Activated naive CD4-positive, alpha-beta T cell treated with anti-CD3 and anti-CD28 coated beads for 36 hours (primary cell): ENCODE measurements around the gene KCNF1. TPM values are rescaled to one million over a fixed set of nuclear protein-coding genes. Genes with fewer than 3 reads are reported as not detected.
A peak's percentile ranks its signal among the peaks of the same experiment; 100 is the strongest.

Experiments used
- CTCF ChIA-PET: fragments of 350-600 bp; sonication (Branson Sonifier 250); formaldehyde crosslinking; loops from one replicate; lab custom pipeline; 2021; ENCODE audit warnings: antibody characterized with exemption; lab: Charles Lee
- DNase-seq: peaks from one replicate; pipeline ENCODE4 v3.0.0-alpha.2; 2020
- H3K27ac Mint-ChIP-seq: one replicate; pipeline ENCODE4 v1.8.0; 2021; ENCODE audit warnings: mild to moderate bottlenecking, mixed read lengths
- H3K27me3 Mint-ChIP-seq: one replicate; pipeline ENCODE4 v1.8.0; 2021; ENCODE audit warnings: low read depth, mixed read lengths
- H3K36me3 Mint-ChIP-seq: one replicate; pipeline ENCODE4 v1.8.0; 2021; ENCODE audit warnings: low read depth, mixed read lengths
- H3K4me1 Mint-ChIP-seq: one replicate; pipeline ENCODE4 v1.8.0; 2021; ENCODE audit warnings: low read depth, mixed read lengths
- H3K4me3 Mint-ChIP-seq: one replicate; pipeline ENCODE4 v1.8.0; 2021; ENCODE audit warnings: mild to moderate bottlenecking, moderate library complexity, mixed read lengths
- H3K9me3 Mint-ChIP-seq: one replicate; pipeline ENCODE4 v1.8.0; 2021; ENCODE audit warnings: mixed read lengths
- intact Hi-C: fragments of 100-400 bp; cut with micrococcal nuclease; formaldehyde crosslinking; loops from one replicate; pipeline ENCODE4 v1.15.1; 2023
- total RNA-seq, 2 experiments: library from RNA; stranded (reverse); gene quantifications; one replicate each; pipeline ENCODE4 v1.2.3, GENCODE V29; 2021

The KCNF1 gene
- total RNA-seq, 2 experiments from 2014 or later, result not detected

- H3K27me3 Mint-ChIP-seq, result peaks cover 23% of the 10 kb centered on the region
- no peaks in the 10 kb centered on the region for H3K9me3 Mint-ChIP-seq
- CTCF ChIA-PET, result interaction anchor here (0.8 to 1.6 kb wide), 4 partner anchors 12 to 214 kb away, joined by 3 to 4 read pairs (median 4); no protein-coding TSS in a partner anchor
- peak; percentile 46 for DNase-seq
- intact Hi-C loops, result no loop called here
- peaks cover 2% of the 10 kb centered on the region for H3K36me3 Mint-ChIP-seq
- no peak overlapping the region for H3K4me3 Mint-ChIP-seq
- H3K27ac Mint-ChIP-seq, result no peak overlapping the region
- peaks cover 9% of the 10 kb centered on the region for H3K4me1 Mint-ChIP-seq
Measured at GRCh38 chr2:10909050-10909995, 2.4 kb upstream of the KCNF1 start.

- H3K9me3 Mint-ChIP-seq, result no peaks in the 10 kb centered on the region
- no peak overlapping the region for H3K4me3 Mint-ChIP-seq
- H3K27ac Mint-ChIP-seq, result no peak overlapping the region
- H3K36me3 Mint-ChIP-seq, result peaks cover 2% of the 10 kb centered on the region
- CTCF ChIA-PET, result interaction anchor here (0.8 to 0.9 kb wide), 4 partner anchors 22 to 214 kb away, joined by 3 to 4 read pairs (median 3); no protein-coding TSS in a partner anchor
- H3K4me1 Mint-ChIP-seq, result peaks cover 9% of the 10 kb centered on the region
- peaks cover 30% of the 10 kb centered on the region for H3K27me3 Mint-ChIP-seq
- intact Hi-C loops, result loop anchor here (5.0 kb wide), 2 partner anchors 78 to 222 kb away; a partner anchor contains a TSS
- no peak for DNase-seq
Measured at GRCh38 chr2:10909996-10910341, 1.8 kb upstream of the KCNF1 start.

- H3K4me3 Mint-ChIP-seq, result no peak overlapping the region
- peaks cover 2% of the 10 kb centered on the region for H3K36me3 Mint-ChIP-seq
- H3K4me1 Mint-ChIP-seq, result peaks cover 9% of the 10 kb centered on the region
- intact Hi-C loops, result loop anchor here (5.0 kb wide), 2 partner anchors 78 to 222 kb away; a partner anchor contains a TSS
- peaks cover 32% of the 10 kb centered on the region for H3K27me3 Mint-ChIP-seq
- CTCF ChIA-PET, result interaction anchor here (0.8 to 1.6 kb wide), 3 partner anchors 75 to 213 kb away, joined by 3 to 4 read pairs (median 4); no protein-coding TSS in a partner anchor
- no peak overlapping the region for H3K27ac Mint-ChIP-seq
- H3K9me3 Mint-ChIP-seq, result no peaks in the 10 kb centered on the region
- no peak for DNase-seq
Measured at GRCh38 chr2:10910625-10911024, 1.1 kb upstream of the KCNF1 start.

GRCh38 chr2:10912076-10912731 is 470 bp downstream of the KCNF1 start:
- H3K27me3 Mint-ChIP-seq, result peaks cover 32% of the 10 kb centered on the region
- CTCF ChIA-PET, result interaction anchor here (1.3 to 1.6 kb wide), 2 partner anchors 75 to 80 kb away, joined by 3 to 4 read pairs; no protein-coding TSS in a partner anchor

GRCh38 chr2:10912796-10913455 is 1.2 kb downstream of the KCNF1 start:
- no peak for DNase-seq
- peaks cover 32% of the 10 kb centered on the region for H3K27me3 Mint-ChIP-seq
- CTCF ChIA-PET, result interaction anchor here (1.3 to 2.4 kb wide), 2 partner anchors 26 to 81 kb away, joined by 4 to 10 read pairs; no protein-coding TSS in a partner anchor
- intact Hi-C loops, result loop anchor here (5.0 kb wide), 2 partner anchors 81 to 219 kb away; a partner anchor contains a TSS
- H3K4me3 Mint-ChIP-seq, result no peak overlapping the region
- H3K36me3 Mint-ChIP-seq, result peaks cover 2% of the 10 kb centered on the region
- no peaks in the 10 kb centered on the region for H3K9me3 Mint-ChIP-seq
- H3K27ac Mint-ChIP-seq, result no peak overlapping the region
- peaks cover 9% of the 10 kb centered on the region for H3K4me1 Mint-ChIP-seq

More at GRCh38 chr2:10912076-10912731, 470 bp downstream of the KCNF1 start:
- H3K27ac Mint-ChIP-seq, result no peak overlapping the region
- intact Hi-C loops, result loop anchor here (5.0 kb wide), 2 partner anchors 80 to 220 kb away; a partner anchor contains a TSS
- peaks cover 2% of the 10 kb centered on the region for H3K36me3 Mint-ChIP-seq
- DNase-seq, result no peak
- peaks cover 9% of the 10 kb centered on the region for H3K4me1 Mint-ChIP-seq
- no peak overlapping the region for H3K4me3 Mint-ChIP-seq
- H3K9me3 Mint-ChIP-seq, result no peaks in the 10 kb centered on the region

GRCh38 chr2:10913501-10914271 is 2.0 kb downstream of the KCNF1 start:
- intact Hi-C loops, result loop anchor here (5.0 kb wide), 2 partner anchors 81 to 219 kb away; a partner anchor contains a TSS
- Mint-ChIP-seq H3K9me3 (no peaks in the 10 kb centered on the region), H3K27ac (no peak overlapping the region), H3K4me3 (no peak overlapping the region), H3K4me1 (peaks cover 9% of the 10 kb centered on the region), H3K27me3 (peaks cover 32% of the 10 kb centered on the region), H3K36me3 (peaks cover 2% of the 10 kb centered on the region)
- DNase-seq, result no peak
- CTCF ChIA-PET, result interaction anchor here (1.1 to 2.4 kb wide), 4 partner anchors 27 to 82 kb away, joined by 3 to 10 read pairs (median 4); no protein-coding TSS in a partner anchor

- intact Hi-C loops, result loop anchor here (5.0 kb wide), 2 partner anchors 82 to 218 kb away; a partner anchor contains a TSS
- no peaks in the 10 kb centered on the region for H3K9me3 Mint-ChIP-seq
- no peak overlapping the region for H3K4me3 Mint-ChIP-seq
- H3K27me3 Mint-ChIP-seq, result peaks cover 32% of the 10 kb centered on the region
- H3K4me1 Mint-ChIP-seq, result peaks cover 9% of the 10 kb centered on the region
- DNase-seq, result peak; percentile 12
- peaks cover 2% of the 10 kb centered on the region for H3K36me3 Mint-ChIP-seq
- CTCF ChIA-PET, result interaction anchor here (0.6 to 2.4 kb wide), 5 partner anchors 15 to 82 kb away, joined by 3 to 10 read pairs (median 4); no protein-coding TSS in a partner anchor
- no peak overlapping the region for H3K27ac Mint-ChIP-seq
Measured at GRCh38 chr2:10914272-10914693, 2.5 kb downstream of the KCNF1 start.

GRCh38 chr2:10915236-10915635 is 3.5 kb downstream of the KCNF1 start:
- CTCF ChIA-PET, result interaction anchor here (1.2 to 2.4 kb wide), 3 partner anchors 10 to 83 kb away, joined by 3 to 10 read pairs (median 5); no protein-coding TSS in a partner anchor

GRCh38 chr2:10915731-10916276 is 4.1 kb downstream of the KCNF1 start:
- Mint-ChIP-seq H3K4me3 (no peak overlapping the region), H3K36me3 (peaks cover 2% of the 10 kb centered on the region), H3K4me1 (peaks cover 12% of the 10 kb centered on the region), H3K27ac (no peak overlapping the region), H3K9me3 (no peaks in the 10 kb centered on the region), H3K27me3 (peaks cover 28% of the 10 kb centered on the region)
- intact Hi-C loops, result no loop called here
- CTCF ChIA-PET, result interaction anchor here (1.2 to 1.8 kb wide), 2 partner anchors 10 to 80 kb away, joined by 3 to 5 read pairs; no protein-coding TSS in a partner anchor
- no peak for DNase-seq

More at GRCh38 chr2:10915236-10915635, 3.5 kb downstream of the KCNF1 start:
- Mint-ChIP-seq H3K9me3 (no peaks in the 10 kb centered on the region), H3K27me3 (peaks cover 30% of the 10 kb centered on the region), H3K27ac (no peak overlapping the region), H3K4me3 (no peak overlapping the region), H3K36me3 (peaks cover 2% of the 10 kb centered on the region), H3K4me1 (peaks cover 10% of the 10 kb centered on the region)
- no peak for DNase-seq
- intact Hi-C loops, result no loop called here

GRCh38 chr2:10916953-10917352 is 5.2 kb downstream of the KCNF1 start:
- Mint-ChIP-seq H3K9me3 (no peaks in the 10 kb centered on the region), H3K36me3 (peaks cover 2% of the 10 kb centered on the region), H3K4me1 (peaks cover 8% of the 10 kb centered on the region), H3K27me3 (peaks cover 24% of the 10 kb centered on the region), H3K4me3 (no peak overlapping the region), H3K27ac (no peak overlapping the region)
- no peak for DNase-seq
- intact Hi-C loops, result no loop called here
- CTCF ChIA-PET, result no interaction called here
